GM21723 (cell line): ENCODE results near the gene NFIC.
"Not testable (repeated sequence)": the region's sequence is repeated elsewhere in the genome, so short reads cannot be mapped to it uniquely, and the experiment has no call there.

ENCODE experiments used
- ATAC-seq: cut with Tn5 transposase; IDR thresholded peaks from one replicate; pipeline ENCODE4 v1.9.1; 2021; ENCODE audit warnings: mild to moderate bottlenecking, moderate library complexity; ENCODE audit not compliant: unreplicated experiment

NFIC gene

DNA sequence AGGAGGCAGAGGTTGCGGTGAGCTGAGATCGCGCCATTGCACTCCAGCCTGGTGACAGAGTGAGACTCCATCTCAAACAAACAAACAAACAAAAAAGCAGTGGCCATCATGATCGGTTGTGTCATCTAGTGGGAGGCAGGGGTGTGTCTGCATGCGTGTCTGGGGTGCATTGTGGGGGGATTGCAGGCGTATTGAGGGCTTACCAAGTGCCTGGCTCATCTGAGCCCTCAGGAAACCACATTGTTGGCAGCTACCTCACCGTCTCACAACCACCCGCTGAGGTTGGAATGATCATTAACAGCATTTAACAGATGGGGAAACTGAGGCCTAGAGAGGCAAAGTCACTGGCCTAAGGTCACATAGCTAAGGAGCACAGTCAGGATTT lies 30.5 kb downstream of the NFIC start:
- no peak for ATAC-seq

DNA sequence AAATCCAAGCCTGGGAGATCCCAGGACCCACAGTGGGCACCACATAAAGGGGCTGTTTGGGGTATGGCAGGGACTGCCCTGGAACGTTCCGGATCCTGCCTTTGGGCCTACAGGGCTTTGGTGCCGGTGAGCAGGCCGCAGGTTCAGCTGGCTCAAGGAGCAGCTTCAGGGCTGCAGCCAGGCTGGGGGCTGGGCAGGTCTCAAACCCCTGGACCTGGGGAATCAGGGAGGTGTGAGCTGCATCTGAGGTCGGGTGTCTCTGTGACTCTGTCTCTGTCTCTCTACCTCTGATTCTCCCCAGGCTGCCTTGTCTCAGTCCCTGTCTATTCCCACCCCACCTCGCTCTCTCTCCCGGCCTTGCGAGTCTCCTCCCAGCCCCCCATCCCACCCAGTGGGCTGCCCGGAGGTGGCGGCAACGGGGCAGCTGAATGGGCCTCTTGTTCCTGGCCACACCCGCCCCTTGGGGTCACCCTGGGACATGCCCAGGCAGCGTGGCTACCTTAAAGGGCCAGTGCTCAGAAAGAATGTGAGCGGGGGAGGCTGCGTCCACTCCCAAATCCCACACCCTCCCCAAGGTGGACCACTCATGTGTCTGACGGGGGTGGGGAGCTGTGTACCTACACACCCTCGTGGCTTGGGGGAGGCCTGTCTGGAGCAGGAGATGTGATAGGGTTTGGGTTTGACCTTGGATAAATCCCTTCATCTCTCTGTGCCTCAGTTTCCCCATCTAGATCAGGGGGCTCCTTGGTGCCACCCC lies 31.1 kb downstream of the NFIC start:
- ATAC-seq, result no peak

DNA sequence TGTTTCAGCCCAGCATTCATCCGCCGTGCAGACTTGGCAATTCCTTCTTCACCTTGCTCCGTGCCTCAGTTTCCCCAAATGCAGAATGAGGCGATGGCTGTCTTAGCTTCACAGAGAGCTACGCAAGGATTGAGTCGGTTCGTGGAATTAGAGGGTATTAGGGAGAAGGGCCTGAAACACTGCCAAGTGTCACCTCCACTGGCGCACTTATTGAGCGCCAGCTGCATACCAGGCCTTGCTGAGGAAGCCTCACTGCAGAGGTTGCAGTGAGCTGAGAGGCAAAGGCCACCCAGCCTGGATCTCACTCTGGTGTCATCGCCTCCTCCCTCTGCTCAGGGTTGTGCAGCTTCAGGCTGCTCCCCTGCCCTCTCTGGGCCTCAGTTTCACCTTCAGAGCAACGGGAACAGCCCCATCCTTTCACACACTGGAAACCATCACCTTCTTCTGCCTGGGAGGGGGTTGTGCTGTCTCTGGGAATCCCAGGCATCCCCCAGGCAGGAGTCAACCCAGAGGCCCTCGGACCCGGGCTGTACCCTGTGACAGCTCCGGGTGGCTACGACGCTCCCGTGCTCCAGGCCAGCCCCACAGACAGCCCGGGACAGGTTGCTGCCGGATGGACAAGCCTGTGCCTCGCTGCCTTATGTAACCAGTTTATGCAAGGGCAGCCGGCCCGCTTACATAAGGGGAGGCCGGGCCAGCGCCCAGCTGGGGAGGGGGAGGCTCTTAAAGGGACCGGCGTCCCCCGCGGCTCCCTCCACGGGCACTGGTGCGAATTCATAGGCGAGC lies 31.9 kb downstream of the NFIC start:
- ATAC-seq, result no peak

DNA sequence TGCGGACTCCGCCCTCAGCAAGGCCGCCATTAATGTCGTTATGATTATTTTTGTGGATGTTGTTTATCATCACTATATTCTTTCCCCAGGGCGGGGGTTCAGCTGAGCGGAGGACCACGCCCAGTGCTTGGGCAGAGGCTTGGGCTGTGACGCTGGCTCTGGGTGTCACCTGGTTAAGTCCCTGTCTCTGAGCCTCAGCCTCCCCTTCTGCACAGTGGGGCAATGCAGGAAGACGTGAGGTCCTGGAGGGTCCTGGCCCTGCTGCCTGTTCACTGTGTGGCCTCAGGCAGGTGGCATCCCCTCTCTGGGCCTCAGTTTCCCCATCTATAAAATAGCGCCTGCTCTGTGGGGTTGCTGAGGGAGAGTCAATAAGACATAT lies 32.5 kb downstream of the NFIC start:
- ATAC-seq, result no peak

DNA sequence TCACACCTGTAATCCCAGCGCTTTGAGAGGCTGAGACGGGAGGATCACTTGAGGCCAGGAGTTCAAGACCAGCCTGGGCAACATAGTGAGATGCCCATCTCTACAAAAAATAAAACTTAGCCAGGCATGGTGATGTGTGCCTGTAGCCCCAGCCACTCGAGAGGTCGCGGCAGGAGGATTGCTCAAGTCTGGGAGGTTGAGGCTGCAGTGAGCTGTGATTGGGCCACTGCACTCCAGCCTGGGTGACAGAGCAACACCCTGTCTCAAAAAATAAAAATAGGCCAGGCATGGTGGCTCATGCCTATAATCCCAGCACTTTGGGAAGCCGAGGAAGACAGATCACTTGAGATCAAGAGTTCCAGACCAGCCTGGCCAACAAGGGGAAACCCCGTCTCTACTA lies 32.9 kb downstream of the NFIC start:
- not testable (repeated sequence) for ATAC-seq

DNA sequence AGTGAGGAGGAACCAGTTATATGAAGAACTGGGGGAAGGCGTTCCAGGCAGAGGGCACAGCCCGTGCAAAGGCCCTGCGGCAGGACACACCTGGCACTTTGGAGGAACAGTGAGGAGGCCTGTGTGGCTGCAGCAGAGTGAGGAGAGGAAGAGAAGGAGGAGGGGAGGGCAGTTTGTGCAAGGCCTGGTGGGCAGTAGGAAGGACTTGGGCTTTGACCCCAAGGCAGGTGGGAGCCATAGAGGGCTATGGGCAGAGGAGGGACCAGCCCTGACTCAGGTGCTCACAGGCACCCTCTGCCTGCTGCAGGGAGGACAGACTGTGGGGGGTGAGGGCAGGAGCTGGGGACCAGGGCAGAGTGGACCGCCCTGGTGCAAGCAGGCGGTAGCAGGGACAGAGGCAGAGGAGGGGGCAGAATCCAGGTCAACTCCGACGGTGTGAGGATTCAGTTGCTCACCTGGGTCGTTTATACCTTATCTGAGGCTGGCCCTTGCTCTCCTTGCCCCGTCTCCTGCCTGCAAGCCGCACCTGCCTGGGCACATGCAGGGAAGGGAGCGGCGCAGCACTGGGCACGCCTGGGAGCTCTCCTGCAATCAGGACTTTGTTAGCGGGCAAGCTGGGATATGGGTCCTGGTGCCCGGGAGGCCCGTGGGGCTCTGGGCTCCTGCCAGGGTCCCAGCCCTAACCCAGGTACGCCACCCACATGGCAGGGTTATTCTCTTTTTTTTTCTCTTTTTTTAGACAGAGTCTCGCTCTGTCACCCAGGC lies 34.8 kb downstream of the NFIC start:
- ATAC-seq, result no peak

DNA sequence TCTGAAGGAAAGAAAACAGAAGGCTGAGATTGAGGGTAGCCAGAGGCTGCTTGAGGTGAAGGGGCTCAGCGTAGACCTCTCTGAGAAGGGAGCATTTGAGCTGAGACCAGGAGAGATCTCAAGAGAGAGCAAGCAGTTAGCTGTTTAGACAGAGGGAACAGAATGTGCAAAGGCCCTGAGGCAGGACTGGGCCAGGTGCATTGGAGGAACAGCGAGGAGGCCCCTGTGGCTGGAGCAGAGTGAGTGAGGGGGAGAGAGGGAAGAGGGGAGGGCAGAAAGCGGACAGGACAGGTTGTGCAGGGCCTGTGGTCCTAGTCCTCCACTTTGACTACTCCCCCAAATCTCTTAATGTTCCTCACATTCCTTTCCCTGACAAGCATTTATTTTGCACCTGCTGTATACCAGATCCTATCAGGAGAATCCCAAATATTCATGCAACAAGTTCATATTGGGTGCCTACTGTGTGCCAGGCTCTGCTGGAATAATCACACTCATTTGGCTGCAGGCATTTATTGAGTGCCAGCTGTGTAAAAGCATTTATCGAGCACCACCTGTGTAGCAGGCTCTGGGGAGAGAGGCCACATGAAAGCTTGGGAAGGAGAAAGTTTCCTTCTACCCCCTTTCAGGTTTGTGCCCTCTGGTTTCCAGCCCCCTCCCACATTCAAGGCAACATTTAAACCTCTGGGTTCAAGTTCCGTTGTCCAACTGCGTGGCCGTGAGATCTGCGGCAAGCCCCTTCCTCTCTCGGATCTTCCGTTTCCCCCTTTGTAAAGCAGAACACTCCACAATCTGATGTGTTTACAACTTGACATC lies 36.5 kb downstream of the NFIC start:
- no peak for ATAC-seq

DNA sequence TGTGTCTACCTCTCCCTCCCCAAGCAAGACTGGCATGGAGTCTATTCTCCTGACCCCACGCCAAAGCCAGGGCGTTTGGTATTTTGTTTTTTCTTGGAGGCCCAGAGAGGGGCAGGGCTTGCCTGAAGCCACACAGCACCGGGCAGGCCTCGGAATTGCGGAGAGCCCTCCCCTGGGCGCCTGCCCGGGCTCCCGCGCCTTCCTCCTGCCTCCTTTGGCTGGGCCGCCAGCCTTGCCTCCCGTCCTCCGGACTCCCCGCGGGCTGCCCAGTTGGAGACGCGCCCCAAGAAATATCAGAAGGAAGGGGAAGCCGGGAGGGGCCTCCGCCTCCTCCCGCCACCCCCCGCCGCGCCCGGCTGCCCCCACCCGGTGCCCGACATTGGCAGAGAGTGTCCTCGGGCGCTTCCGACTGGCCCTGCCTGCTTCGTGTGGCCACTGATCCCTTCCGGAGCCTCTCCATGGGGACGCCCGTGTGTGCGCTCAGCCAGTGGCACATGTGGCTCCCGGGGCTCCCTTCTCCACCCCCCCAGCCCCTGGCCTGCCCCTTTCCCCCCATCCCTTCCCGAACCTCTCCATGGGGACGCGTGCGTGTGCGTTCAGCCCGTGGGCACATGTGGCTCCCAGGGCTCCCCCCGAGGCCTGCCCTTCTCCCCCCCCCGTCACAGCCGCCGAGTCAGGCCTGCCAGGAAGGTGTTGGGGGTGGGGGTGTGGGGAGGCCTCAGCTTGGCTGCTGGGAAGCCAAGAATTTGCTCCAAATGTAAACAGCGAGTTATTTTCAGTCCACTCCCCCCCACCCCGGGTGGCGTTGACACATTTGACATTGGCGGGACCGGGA lies 37.3 kb downstream of the NFIC start:
- no peak for ATAC-seq

DNA sequence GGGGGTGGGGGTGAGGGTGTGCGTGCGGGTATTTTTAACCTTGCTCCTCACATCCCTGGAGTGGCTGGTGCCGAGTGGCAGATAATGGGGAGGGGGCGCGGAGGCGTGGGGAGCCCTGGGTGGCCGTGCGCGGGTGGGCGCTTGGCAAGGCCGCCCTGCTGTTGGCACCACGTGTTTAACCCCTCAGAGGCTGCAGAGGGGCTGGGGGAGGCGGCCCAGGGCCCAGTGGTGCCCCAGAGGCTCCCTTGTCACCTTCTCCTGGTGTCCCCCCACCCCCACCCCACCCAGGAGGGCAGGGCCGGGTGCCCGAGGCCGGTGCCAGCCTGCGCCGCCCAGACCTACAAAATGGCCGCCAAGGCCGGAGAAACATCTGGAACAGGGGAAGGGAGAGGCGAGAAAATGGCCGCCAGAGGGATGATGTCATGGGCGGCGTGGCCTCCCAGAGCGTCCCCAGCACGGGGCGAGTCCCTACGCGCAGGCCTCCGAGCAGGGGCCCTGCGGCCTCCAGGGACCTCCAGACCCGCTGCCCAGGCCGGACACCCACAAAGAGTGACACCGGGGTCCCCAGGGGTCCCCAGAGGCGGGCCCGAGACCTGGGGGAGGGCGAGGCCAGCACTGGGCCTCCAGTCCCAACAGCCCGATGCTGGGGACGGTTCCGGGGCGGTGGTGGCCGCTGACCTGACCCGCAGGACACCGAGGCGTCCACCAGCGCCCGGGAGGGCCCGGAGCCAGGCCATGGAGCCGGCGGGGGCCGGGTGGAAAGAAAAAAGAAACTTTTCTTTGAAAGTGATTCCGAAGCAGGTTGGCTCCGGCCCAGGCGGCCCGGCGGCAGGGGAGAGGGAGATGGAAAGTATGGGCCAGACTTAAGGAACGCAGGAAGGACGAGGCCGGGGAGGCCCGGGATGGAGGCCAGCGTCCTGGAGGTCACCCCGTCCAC lies 38.2 kb downstream of the NFIC start:
- ATAC-seq, result no peak

DNA sequence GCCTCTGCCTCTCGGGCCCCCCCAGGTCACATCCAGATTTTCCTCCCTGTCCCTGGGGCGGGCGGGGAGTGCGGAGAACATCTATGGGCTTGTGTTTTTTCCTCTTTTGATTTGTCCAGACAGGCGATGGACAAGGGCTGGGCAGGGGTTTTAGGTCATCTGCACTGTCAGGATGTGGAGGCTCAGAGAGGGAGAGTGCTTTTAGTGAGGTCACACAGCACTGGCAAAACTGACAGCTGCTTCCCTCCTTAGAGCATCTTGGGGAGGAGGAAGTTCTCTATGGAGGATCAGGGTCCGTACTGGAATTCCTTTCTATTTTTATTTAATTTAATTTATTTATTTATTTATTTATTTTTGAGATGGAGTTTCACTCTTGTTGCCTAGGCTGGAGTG lies 38.9 kb downstream of the NFIC start:
- no peak for ATAC-seq

DNA sequence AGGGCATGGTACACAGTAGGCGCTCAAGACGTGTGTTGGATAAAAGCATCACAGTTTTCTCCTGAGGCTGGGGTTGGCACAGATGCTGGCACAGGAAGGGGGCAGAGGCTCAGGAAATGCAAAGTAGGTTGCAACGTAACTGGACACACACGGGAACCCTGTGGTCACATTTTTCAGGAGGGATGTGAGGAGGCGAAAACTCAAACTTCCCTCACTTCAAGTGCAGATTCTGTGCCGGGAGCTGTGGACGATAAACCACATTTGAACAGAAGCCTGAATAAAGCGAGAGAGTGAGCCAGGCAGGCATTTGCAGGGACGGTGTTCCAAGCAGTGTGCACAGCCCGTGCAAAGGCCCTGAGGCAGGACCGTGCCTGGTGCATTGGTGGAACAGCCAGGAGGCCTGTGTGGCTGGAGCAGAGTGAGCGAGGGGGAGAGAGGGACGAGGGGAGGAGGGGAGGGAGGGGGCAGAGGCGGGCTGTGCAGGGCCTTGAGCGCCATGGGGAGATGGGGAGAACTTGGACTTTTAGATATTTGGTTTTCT lies 40.3 kb downstream of the NFIC start:
- ATAC-seq, result no peak

DNA sequence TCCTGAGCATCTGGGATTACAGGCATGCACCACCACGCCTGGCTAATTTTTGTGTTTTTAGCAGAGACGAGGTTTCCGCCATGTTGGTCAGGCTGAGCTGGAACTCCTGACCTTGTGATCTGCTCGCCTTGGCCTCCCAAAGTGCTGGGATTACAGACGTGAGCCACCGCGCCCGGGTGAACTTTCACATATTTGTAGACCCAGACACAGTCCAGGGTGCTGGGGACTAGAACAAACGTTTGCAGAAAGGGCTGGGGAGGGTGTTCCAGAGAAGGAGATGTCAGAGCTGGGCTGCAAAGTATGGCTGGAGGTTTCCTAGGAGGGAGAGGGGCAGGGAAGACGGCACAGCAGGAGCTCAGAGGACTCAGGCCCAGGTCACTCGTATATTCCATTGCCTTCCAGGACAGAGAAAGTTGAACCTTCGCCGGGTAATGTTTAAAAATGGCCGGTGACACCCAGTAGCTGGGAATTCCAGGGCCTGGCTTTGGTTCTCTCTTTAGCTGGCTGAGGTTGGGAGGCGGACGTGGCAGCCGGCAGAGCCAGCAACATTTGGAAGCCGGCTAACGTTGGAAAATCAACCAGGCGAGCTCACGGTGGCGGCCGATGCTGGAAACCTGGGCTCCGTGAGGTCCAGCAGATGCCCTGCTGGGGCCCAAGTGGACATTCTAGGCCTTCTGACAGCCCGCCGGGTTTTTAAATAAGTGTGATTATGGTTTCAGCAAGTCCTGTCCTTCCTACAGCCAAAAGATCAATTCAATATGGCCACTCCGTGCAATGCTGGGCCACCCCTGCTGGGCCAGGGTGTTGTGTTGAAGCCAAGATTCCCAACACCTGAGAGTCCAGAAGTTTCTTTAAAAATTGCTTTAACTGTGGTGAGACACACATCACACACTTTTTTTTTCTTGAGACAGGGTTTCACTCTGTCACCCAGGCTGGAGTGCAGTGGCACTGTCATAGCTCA lies 41.5 kb downstream of the NFIC start:
- no peak for ATAC-seq

DNA sequence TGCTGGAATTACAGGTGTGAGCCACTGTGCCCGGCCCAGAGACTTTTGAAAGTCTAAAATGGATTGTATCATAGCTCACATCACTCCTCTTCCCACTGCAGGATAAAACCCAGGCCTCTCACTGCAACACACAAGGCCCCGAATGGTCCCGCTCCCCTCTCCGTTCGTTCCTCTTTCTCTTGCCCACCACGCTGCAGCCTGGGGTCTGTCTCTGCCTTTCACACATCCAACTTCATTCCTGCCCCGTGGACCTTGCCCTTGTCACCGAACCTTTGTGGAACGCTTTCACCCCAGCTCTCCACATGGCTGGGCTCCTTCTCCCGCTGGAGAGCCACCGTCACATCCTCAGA lies 42.6 kb downstream of the NFIC start:
- no peak for ATAC-seq

DNA sequence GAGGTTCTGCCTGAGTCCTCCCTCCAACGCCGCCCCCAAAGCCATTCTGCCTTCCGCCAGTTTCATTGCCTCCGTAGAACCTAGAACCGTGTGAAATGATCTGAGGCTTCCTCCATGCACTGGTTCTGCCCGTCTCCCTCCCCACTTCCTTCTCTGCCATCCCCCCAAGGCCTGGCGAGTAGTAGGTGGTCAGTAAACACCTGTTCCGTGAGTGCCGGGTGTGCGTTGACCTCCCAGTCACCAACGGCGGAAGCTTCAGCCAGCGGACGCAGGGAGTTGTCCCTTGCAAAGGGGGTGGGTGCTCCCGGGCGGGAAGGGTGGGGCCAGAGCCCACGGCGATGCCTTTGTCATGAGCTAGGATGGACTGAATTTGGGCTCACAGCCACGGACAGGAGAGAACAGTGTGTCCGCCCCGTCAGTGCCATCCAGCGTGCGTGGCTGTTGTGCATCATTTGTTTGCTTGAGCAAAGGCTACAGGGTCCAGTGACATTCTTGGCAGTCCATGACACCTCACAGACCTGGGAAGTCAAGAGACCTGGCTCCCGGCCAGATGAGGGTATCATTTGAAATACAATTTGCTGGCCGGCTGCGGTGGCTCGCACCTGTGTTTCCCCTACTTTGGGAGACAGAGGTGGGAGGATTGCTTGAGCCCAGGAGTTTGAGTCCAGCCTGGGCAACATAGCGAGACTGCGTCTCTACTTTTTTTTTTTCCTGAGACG lies 43.1 kb downstream of the NFIC start:
- no peak for ATAC-seq

DNA sequence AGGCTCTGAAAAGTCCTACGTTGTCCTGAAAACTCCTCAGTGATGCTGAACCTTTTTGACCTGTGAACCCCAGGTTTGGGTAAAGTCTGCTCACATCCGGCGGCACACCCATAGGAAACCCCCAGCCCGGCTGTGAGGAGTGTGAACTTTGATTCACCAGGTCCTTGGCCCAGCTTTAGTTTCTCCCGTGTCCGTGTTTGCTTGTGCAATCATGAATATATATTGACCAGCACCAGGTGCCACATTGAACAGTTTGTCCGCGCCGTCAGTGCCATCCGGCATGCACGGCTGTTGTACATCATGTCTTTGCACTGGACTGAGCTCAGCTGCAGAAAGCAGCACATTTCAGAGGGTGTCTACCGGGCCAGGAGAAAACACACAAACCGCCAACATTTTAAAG lies 45.3 kb downstream of the NFIC start:
- no peak for ATAC-seq

DNA sequence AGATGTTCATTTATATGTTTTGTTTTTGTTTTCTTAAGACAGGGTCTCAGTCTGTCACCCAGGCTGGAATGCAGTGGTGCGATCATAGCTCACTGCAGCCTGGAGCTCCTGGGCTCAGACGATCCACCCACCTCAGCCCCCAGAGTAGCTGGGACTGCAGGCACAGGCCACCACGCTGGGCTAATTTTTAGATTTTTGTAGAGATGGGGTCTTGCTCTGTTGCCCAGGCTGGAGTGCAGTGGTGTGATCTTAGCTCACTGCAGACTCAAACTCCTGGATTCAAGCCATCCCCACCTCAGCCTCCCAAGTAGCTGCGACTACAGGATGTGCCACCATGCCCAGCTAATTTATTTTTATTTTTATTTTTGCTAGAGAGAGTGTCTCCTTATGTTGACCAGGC lies 45.7 kb downstream of the NFIC start:
- ATAC-seq, result no peak

DNA sequence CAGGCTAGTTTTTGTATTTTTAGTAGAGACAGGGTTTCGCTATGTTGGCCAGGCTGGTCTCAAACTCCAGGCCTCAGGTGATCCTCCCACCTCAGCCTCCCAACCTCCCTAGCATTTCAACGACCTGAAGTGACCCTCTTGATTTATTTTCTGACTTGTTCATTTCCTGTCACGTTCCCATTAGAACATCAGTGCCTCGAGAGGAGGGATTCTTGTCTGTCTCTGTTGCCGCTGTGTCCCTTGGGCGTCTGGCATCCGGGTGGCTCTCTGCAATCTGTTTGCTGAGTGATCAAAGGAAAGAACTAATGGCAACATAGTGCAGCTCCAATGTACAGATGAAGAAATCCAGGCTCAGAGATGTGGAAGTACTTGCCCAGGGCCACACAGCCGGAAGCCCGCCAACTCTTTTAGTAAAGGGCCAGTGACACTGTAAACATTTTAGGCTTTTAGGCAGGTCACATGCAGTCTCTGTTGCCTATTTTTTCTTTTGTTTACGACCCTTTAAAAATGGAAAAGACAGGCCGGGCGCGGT lies 47.5 kb downstream of the NFIC start:
- ATAC-seq, result no peak
